HepG2 (cell line): ENCODE results near the gene SMARCB1. TPM values are rescaled to one million over a fixed set of nuclear protein-coding genes. Genes with fewer than 3 reads are reported as not detected.

Experiments
- ATAC-seq: fragments of 200-7000 bp; cut with Tn5 transposase; 3 replicates; pipeline ENCODE4 v1.9.1; 2020; ENCODE audit warnings: mild to moderate bottlenecking, moderate library complexity
- BruUV-seq: library from RNA; stranded (reverse); fragments of 400-500 nt; replicated peaks from 2 replicates; lab custom pipeline; 2021; lab: Mats Ljungman, UMichigan
- CTCF ChIA-PET: fragments of 300-600 bp; formaldehyde crosslinking; extraction: SDS; loops from one replicate; lab custom pipeline; 2021; ENCODE audit warnings: low total read pairs, inconsistent platforms, low intra/inter-chr PET ratio; lab: Yijun Ruan, JAX
- POLR2A ChIA-PET: fragments of 350-600 bp; sonication (Branson Sonifier 250); formaldehyde crosslinking; loops from one replicate; lab custom pipeline; 2020; ENCODE audit warnings: antibody characterized with exemption, inconsistent platforms; lab: Yijun Ruan, JAX
- DNase-seq: peaks from one replicate; pipeline ENCODE4 v3.0.0-alpha.2; 2015; ENCODE audit warnings: low spot score
- FAIRE-seq: peaks from 3 replicates; lab custom pipeline; 2011; peaks lifted over from hg19 to GRCh38; lab: Jason Lieb, UNC
- H2AFZ ChIP-seq: one replicate; pipeline ENCODE4 v1.6.1; 2011; ENCODE audit warnings: low read length, inconsistent platforms
- H3K27ac ChIP-seq: fragments of 300-600 bp; 3 replicates; pipeline ENCODE4 v1.8.0; 2011; ENCODE audit warnings: mixed run types, mild to moderate bottlenecking, mixed read lengths, low read length, inconsistent platforms; ENCODE audit not compliant: insufficient read depth; ENCODE audit errors: extremely low read length
- H3K27me3 ChIP-seq, 2 experiments: fragments of 200-600 bp in 1 of 2; 2 replicates in 1 of 2; 3 replicates in 1 of 2; pipeline versions ENCODE4 v1.6.0 to v1.8.0; 2011; ENCODE audit warnings: low read length in 2 of 2, mild to moderate bottlenecking in 2 of 2, moderate library complexity in 2 of 2, inconsistent platforms in 1 of 2; ENCODE audit not compliant: insufficient read depth in 2 of 2, control insufficient read depth in 1 of 2
- H3K36me3 ChIP-seq, 2 experiments: fragments of 200-600 bp in 1 of 2; replicated peaks in 1 of 2; 2 replicates in 1 of 2; 3 replicates in 1 of 2; pipeline versions ENCODE4 v1.5.1 to v1.8.0; 2011; ENCODE audit warnings: low read length in 2 of 2, inconsistent platforms in 1 of 2; ENCODE audit not compliant: insufficient read depth in 2 of 2, control insufficient read depth in 1 of 2
- H3K4me1 ChIP-seq: 2 replicates; pipeline ENCODE4 v1.5.1; 2012; ENCODE audit warnings: low read length, inconsistent platforms; ENCODE audit not compliant: insufficient read depth
- H3K4me2 ChIP-seq: 2 replicates; pipeline ENCODE4 v1.6.0; 2011; ENCODE audit warnings: low read depth, low read length, inconsistent platforms
- H3K4me3 ChIP-seq, 3 experiments: fragments of 200-600 bp in 1 of 3; sonication (generic), shearing (Covaris generic) in 1 of 3; replicated peaks in 1 of 3; 2 replicates each; pipeline ENCODE4 v1.5.1; 2011 to 2016; ENCODE audit warnings: low read length in 3 of 3, inconsistent platforms in 2 of 3, low read depth in 2 of 3, mild to moderate bottlenecking in 2 of 3, control low read depth in 1 of 3, mixed read lengths in 1 of 3; ENCODE audit not compliant: insufficient read depth in 1 of 3
- H3K79me2 ChIP-seq: one replicate; pipeline ENCODE4 v1.6.1; 2011; ENCODE audit warnings: low read length, inconsistent platforms; ENCODE audit not compliant: insufficient read depth
- H3K9ac ChIP-seq: 2 replicates; pipeline ENCODE4 v1.6.0; 2011; ENCODE audit warnings: mild to moderate bottlenecking, low read depth, low read length, inconsistent platforms; ENCODE audit not compliant: insufficient read depth
- H3K9me3 ChIP-seq: 2 replicates; pipeline ENCODE4 v1.5.1; 2012; ENCODE audit warnings: mild to moderate bottlenecking, low read length
- H4K20me1 ChIP-seq: 2 replicates; pipeline ENCODE4 v1.6.0; 2011; ENCODE audit warnings: inconsistent platforms, mild to moderate bottlenecking, low read length, moderate library complexity; ENCODE audit not compliant: insufficient read depth
- CEBPB ChIP-seq: IDR thresholded peaks from 2 replicates; pipeline ENCODE4 v1.6.1; 2011; ENCODE audit warnings: low read depth, low read length, improper control_type of control experiment, borderline replicate concordance
- MED13 ChIP-seq: sonication (generic); formaldehyde crosslinking; IDR thresholded peaks from 2 replicates; pipeline ENCODE4 v1.5.0; 2020; ENCODE audit warnings: missing genetic modification reagents
- PAWR ChIP-seq: sonication (generic); formaldehyde crosslinking; IDR thresholded peaks from 2 replicates; pipeline ENCODE4 v1.4.0; 2020; ENCODE audit warnings: missing genetic modification reagents, mild to moderate bottlenecking, borderline replicate concordance
- PLRG1 ChIP-seq: fragments of 450-650 bp; conservative IDR thresholded peaks from 2 replicates; pipeline ENCODE4 v1.6.1; 2016
- ZNF501 ChIP-seq: sonication (generic); formaldehyde crosslinking; IDR thresholded peaks from 2 replicates; pipeline ENCODE4 v1.5.1; 2020; ENCODE audit warnings: mild to moderate bottlenecking, moderate library complexity, missing genetic modification reagents
- WGBS: methylation state at CpG from one replicate; pipeline ENCODE4 v1.1.6; 2017; ENCODE audit warnings: low lambda C conversion rate; 5-methylcytosine and 5-hydroxymethylcytosine counted together
- in situ Hi-C: cut with HindIII; loops from 2 replicates; pipeline ENCODE4 v1.10.0; 2017; ENCODE audit warnings: low pct_unique_long_range_greater_than_20kb; ENCODE audit not compliant: extremely low pct_ligation_motif_present
- intact Hi-C: fragments of 100-400 bp; cut with micrococcal nuclease; formaldehyde crosslinking; loops from one replicate; pipeline ENCODE4 v1.10.0; 2022; ENCODE audit not compliant: unreplicated experiment
- polyA plus RNA-seq, 8 experiments: library from polyadenylated mRNA; depleted of rRNA in 3 of 8; stranded (reverse) in 7 of 8; unstranded in 1 of 8; fragments of >200 nt; fragmentation: Illumina TruSeq in 4 of 8; extraction: Trizol in 4 of 8; gene quantifications; 2 replicates each; pipeline versions ENCODE4 v1.2.1 to v1.2.3, GENCODE V29; 2011 to 2016; ENCODE audit warnings: low read depth in 4 of 8, missing spikeins in 1 of 8, mixed read lengths in 1 of 8; ENCODE audit not compliant: insufficient read depth in 1 of 8
- total RNA-seq, 5 experiments: library from RNA; depleted of rRNA; stranded (reverse); fragments of >200 nt; fragmentation: Illumina TruSeq; extraction: Trizol; gene quantifications; 2 replicates each; pipeline ENCODE4 v1.2.3, GENCODE V29; 2016; ENCODE audit warnings: low read depth in 1 of 5
- TF ChIP-seq, protein P1 (sequence below): IDR thresholded peaks from 2 replicates; pipeline ENCODE4 v1.4.0; 2020; ENCODE audit warnings: mild to moderate bottlenecking, missing genetic modification reagents

SMARCB1 gene
- total and polyA plus RNA-seq, 2 of the 13 experiments (the other 11 are each of a cell fraction or from before 2014, with no cell fraction given), result 74.0 to 166 TPM

GRCh38 chr22:23878219-23878618 lies 91.5 kb downstream of the SMARCB1 start:
- H3K4me2 ChIP-seq, result no peak overlapping the region
- no peak overlapping the region for H3K27ac ChIP-seq
- intact Hi-C loops (no loop called here), in situ Hi-C loops (no loop called here)
- H3K36me3 ChIP-seq, result peaks cover 14 to 35% of the 10 kb centered on the region in 2 experiments; a peak in 4 of 5 replicates
- no peaks in the 10 kb centered on the region for H4K20me1 ChIP-seq
- no peak for FAIRE-seq
- no peaks in the 10 kb centered on the region for H3K9me3 ChIP-seq
- H2AFZ ChIP-seq, result no peak overlapping the region
- TF ChIP-seq, protein P1, sequence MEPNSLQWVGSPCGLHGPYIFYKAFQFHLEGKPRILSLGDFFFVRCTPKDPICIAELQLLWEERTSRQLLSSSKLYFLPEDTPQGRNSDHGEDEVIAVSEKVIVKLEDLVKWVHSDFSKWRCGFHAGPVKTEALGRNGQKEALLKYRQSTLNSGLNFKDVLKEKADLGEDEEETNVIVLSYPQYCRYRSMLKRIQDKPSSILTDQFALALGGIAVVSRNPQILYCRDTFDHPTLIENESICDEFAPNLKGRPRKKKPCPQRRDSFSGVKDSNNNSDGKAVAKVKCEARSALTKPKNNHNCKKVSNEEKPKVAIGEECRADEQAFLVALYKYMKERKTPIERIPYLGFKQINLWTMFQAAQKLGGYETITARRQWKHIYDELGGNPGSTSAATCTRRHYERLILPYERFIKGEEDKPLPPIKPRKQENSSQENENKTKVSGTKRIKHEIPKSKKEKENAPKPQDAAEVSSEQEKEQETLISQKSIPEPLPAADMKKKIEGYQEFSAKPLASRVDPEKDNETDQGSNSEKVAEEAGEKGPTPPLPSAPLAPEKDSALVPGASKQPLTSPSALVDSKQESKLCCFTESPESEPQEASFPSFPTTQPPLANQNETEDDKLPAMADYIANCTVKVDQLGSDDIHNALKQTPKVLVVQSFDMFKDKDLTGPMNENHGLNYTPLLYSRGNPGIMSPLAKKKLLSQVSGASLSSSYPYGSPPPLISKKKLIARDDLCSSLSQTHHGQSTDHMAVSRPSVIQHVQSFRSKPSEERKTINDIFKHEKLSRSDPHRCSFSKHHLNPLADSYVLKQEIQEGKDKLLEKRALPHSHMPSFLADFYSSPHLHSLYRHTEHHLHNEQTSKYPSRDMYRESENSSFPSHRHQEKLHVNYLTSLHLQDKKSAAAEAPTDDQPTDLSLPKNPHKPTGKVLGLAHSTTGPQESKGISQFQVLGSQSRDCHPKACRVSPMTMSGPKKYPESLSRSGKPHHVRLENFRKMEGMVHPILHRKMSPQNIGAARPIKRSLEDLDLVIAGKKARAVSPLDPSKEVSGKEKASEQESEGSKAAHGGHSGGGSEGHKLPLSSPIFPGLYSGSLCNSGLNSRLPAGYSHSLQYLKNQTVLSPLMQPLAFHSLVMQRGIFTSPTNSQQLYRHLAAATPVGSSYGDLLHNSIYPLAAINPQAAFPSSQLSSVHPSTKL, result no peak
- no peak for TF ChIP-seq CEBPB
- TF ChIP-seq MED13 (CRISPR knock-in tag), result no peak
- no peak for TF ChIP-seq PAWR (CRISPR knock-in tag)
- no peak overlapping the region for H3K9ac ChIP-seq
- H3K4me1 ChIP-seq, result peaks cover 7% of the 10 kb centered on the region; the same call in 1 of the 2 replicates
- H3K4me3 ChIP-seq, result no peak overlapping the region
- WGBS, result 91% methylated on average over 7 of the region's 7 CpGs
- H3K27me3 ChIP-seq, result no peaks in the 10 kb centered on the region
- no peaks in the 10 kb centered on the region for H3K79me2 ChIP-seq
- ChIA-PET POLR2A (no interaction called here), CTCF (no interaction called here)
- DNase-seq, result no peak
- no peak for ATAC-seq
- no TSS peak for BruUV-seq

GRCh38 chr22:23882370-23882769 lies 95.6 kb downstream of the SMARCB1 start:
- Histone ChIP-seq H3K9me3 (no peaks in the 10 kb centered on the region), H4K20me1 (no peaks in the 10 kb centered on the region), H3K36me3 (peaks cover 6 to 16% of the 10 kb centered on the region in 2 experiments; a peak in 3 of 5 replicates), H3K4me2 (no peak overlapping the region), H3K79me2 (no peaks in the 10 kb centered on the region), H3K4me1 (peaks cover 23% of the 10 kb centered on the region), H3K27me3 (no peaks in the 10 kb centered on the region), H2AFZ (no peak overlapping the region), H3K27ac (no peak overlapping the region), H3K9ac (no peak overlapping the region), H3K4me3 (no peak overlapping the region)
- TF ChIP-seq PLRG1, result no peak
- TF ChIP-seq ZNF501, result no peak
- BruUV-seq, result no TSS peak
- intact Hi-C loops (no loop called here), in situ Hi-C loops (no loop called here)
- FAIRE-seq, result no peak
- no peak for DNase-seq
- ATAC-seq, result no peak
- POLR2A ChIA-PET, result no interaction called here
- CTCF ChIA-PET, result no interaction called here
- 83% methylated on average over 7 of the region's 20 CpGs for WGBS
